GM20431 (cell line): Measurements from ENCODE around the gene ANO3.

Experiments used
- in situ Hi-C: fragments of 300-500 bp; cut with MseI, MboI; formaldehyde crosslinking; loops from one replicate; pipeline ENCODE4 v1.15.0; 2020; ENCODE audit warnings: low sequenced_read_pairs; ENCODE audit not compliant: unreplicated experiment

ANO3 gene

GRCh38 chr11:26688701-26689100 lies 356.8 kb downstream of the ANO3 start:
- in situ Hi-C loops: no loop called here

GRCh38 chr11:26696330-26696729 lies 364.4 kb downstream of the ANO3 start:
- in situ Hi-C loops: no loop called here

GRCh38 chr11:26698224-26698623 lies 366.3 kb downstream of the ANO3 start:
- in situ Hi-C loops: no loop called here

- in situ Hi-C loops: no loop called here
Observed at GRCh38 chr11:26700574-26701235, 368.8 kb downstream of the ANO3 start.

GRCh38 chr11:26702406-26702805 lies 370.5 kb downstream of the ANO3 start:
- in situ Hi-C loops: no loop called here

- in situ Hi-C loops: no loop called here
Observed at GRCh38 chr11:26703411-26704191, 371.7 kb downstream of the ANO3 start.

GRCh38 chr11:26704249-26704648 lies 372.3 kb downstream of the ANO3 start:
- in situ Hi-C loops: no loop called here

GRCh38 chr11:26706181-26706580 lies 374.3 kb downstream of the ANO3 start:
- in situ Hi-C loops: no loop called here

- in situ Hi-C loops: no loop called here
Observed at GRCh38 chr11:26708736-26709456, 377.0 kb downstream of the ANO3 start.

GRCh38 chr11:26710489-26710888 lies 378.6 kb downstream of the ANO3 start:
- in situ Hi-C loops: no loop called here

GRCh38 chr11:26712497-26712896 lies 380.6 kb downstream of the ANO3 start:
- in situ Hi-C loops: no loop called here
